ENCODE results near the gene CACNA1G.

CACNA1G gene

GRCh38 chr17:50560931-50561745, 623 bp downstream of the CACNA1G start:
- H3K27ac ChIP-seq (ENCODE audit: low read length): no peak overlapping the region
- peaks cover 33% of the 10 kb centered on the region for H3K27me3 ChIP-seq (ENCODE audit: low read depth, low read length)
- no peaks in the 10 kb centered on the region for H3K9me3 ChIP-seq (ENCODE audit: control insufficient read depth in 1 of 2, low read length in 2 of 2)
- H3K4me1 ChIP-seq (ENCODE audit: control insufficient read depth in 1 of 2, insufficient read depth in 2 of 2, low read length in 2 of 2): peaks cover 9 to 52% of the 10 kb centered on the region in 2 donors
- peaks cover 0 to 6% of the 10 kb centered on the region in 2 donors for H3K36me3 ChIP-seq (ENCODE audit: control insufficient read depth in 1 of 2, insufficient read depth in 2 of 2, low read length in 2 of 2)
- peak overlapping the region in 1 of 2 donors; percentile 63 for H3K4me3 ChIP-seq (ENCODE audit: low read depth in 1 of 2, low read length in 2 of 2)

GRCh38 chr17:50561746-50562141, 1.2 kb downstream of the CACNA1G start:
- Histone ChIP-seq H3K4me3 (ENCODE audit: low read depth in 1 of 2, low read length in 2 of 2) (no peak overlapping the region), H3K27me3 (ENCODE audit: low read depth, low read length) (peaks cover 39% of the 10 kb centered on the region), H3K27ac (ENCODE audit: low read length) (no peak overlapping the region), H3K36me3 (ENCODE audit: control insufficient read depth in 1 of 2, insufficient read depth in 2 of 2, low read length in 2 of 2) (no peaks in the 10 kb centered on the region), H3K9me3 (ENCODE audit: control insufficient read depth in 1 of 2, low read length in 2 of 2) (no peaks in the 10 kb centered on the region), H3K4me1 (ENCODE audit: control insufficient read depth in 1 of 2, insufficient read depth in 2 of 2, low read length in 2 of 2) (peaks cover 9 to 56% of the 10 kb centered on the region in 2 donors)

- Histone ChIP-seq H3K36me3 (ENCODE audit: control insufficient read depth in 1 of 2, insufficient read depth in 2 of 2, low read length in 2 of 2) (no peaks in the 10 kb centered on the region), H3K4me3 (ENCODE audit: low read depth in 1 of 2, low read length in 2 of 2) (no peak overlapping the region), H3K4me1 (ENCODE audit: control insufficient read depth in 1 of 2, insufficient read depth in 2 of 2, low read length in 2 of 2) (peaks cover 9 to 63% of the 10 kb centered on the region in 2 donors), H3K27me3 (ENCODE audit: low read depth, low read length) (peaks cover 43% of the 10 kb centered on the region), H3K27ac (ENCODE audit: low read length) (no peak overlapping the region), H3K9me3 (ENCODE audit: control insufficient read depth in 1 of 2, low read length in 2 of 2) (no peaks in the 10 kb centered on the region)
Measured at GRCh38 chr17:50562242-50563091, 2.0 kb downstream of the CACNA1G start.

- peaks cover 43% of the 10 kb centered on the region for H3K27me3 ChIP-seq (ENCODE audit: low read depth, low read length)
- H3K4me1 ChIP-seq (ENCODE audit: control insufficient read depth in 1 of 2, insufficient read depth in 2 of 2, low read length in 2 of 2): peaks cover 9 to 63% of the 10 kb centered on the region in 2 donors
- H3K9me3 ChIP-seq (ENCODE audit: control insufficient read depth in 1 of 2, low read length in 2 of 2): no peaks in the 10 kb centered on the region
- H3K27ac ChIP-seq (ENCODE audit: low read length): no peak overlapping the region
- no peak overlapping the region for H3K4me3 ChIP-seq (ENCODE audit: low read depth in 1 of 2, low read length in 2 of 2)
- H3K36me3 ChIP-seq (ENCODE audit: control insufficient read depth in 1 of 2, insufficient read depth in 2 of 2, low read length in 2 of 2): no peaks in the 10 kb centered on the region
Measured at GRCh38 chr17:50563092-50563511, 2.6 kb downstream of the CACNA1G start.

- H3K4me3 ChIP-seq (ENCODE audit: low read depth in 1 of 2, low read length in 2 of 2): no peak overlapping the region
- no peaks in the 10 kb centered on the region for H3K9me3 ChIP-seq (ENCODE audit: control insufficient read depth in 1 of 2, low read length in 2 of 2)
- peaks cover 32% of the 10 kb centered on the region for H3K27me3 ChIP-seq (ENCODE audit: low read depth, low read length)
- H3K36me3 ChIP-seq (ENCODE audit: control insufficient read depth in 1 of 2, insufficient read depth in 2 of 2, low read length in 2 of 2): no peaks in the 10 kb centered on the region
- no peak overlapping the region for H3K27ac ChIP-seq (ENCODE audit: low read length)
- peaks cover 4 to 46% of the 10 kb centered on the region in 2 donors for H3K4me1 ChIP-seq (ENCODE audit: control insufficient read depth in 1 of 2, insufficient read depth in 2 of 2, low read length in 2 of 2)
Measured at GRCh38 chr17:50564916-50565315, 4.4 kb downstream of the CACNA1G start.

GRCh38 chr17:50565402-50566350, 5.2 kb downstream of the CACNA1G start:
- Histone ChIP-seq H3K9me3 (ENCODE audit: control insufficient read depth in 1 of 2, low read length in 2 of 2) (no peaks in the 10 kb centered on the region), H3K36me3 (ENCODE audit: control insufficient read depth in 1 of 2, insufficient read depth in 2 of 2, low read length in 2 of 2) (no peaks in the 10 kb centered on the region), H3K27ac (ENCODE audit: low read length) (no peak overlapping the region), H3K27me3 (ENCODE audit: low read depth, low read length) (peaks cover 28% of the 10 kb centered on the region), H3K4me1 (ENCODE audit: control insufficient read depth in 1 of 2, insufficient read depth in 2 of 2, low read length in 2 of 2) (peaks cover 0 to 39% of the 10 kb centered on the region in 2 donors), H3K4me3 (ENCODE audit: low read depth in 1 of 2, low read length in 2 of 2) (no peak overlapping the region)

- Histone ChIP-seq H3K4me1 (ENCODE audit: control insufficient read depth in 1 of 2, insufficient read depth in 2 of 2, low read length in 2 of 2) (peaks cover 0 to 30% of the 10 kb centered on the region in 2 donors), H3K27ac (ENCODE audit: low read length) (no peak overlapping the region), H3K4me3 (ENCODE audit: low read depth in 1 of 2, low read length in 2 of 2) (no peak overlapping the region), H3K36me3 (ENCODE audit: control insufficient read depth in 1 of 2, insufficient read depth in 2 of 2, low read length in 2 of 2) (no peaks in the 10 kb centered on the region), H3K27me3 (ENCODE audit: low read depth, low read length) (peaks cover 28% of the 10 kb centered on the region), H3K9me3 (ENCODE audit: control insufficient read depth in 1 of 2, low read length in 2 of 2) (no peaks in the 10 kb centered on the region)
Measured at GRCh38 chr17:50566886-50567285, 6.4 kb downstream of the CACNA1G start.

GRCh38 chr17:50568659-50569058, 8.1 kb downstream of the CACNA1G start:
- no peak overlapping the region for H3K27ac ChIP-seq (ENCODE audit: low read length)

GRCh38 chr17:50569592-50569991, 9.1 kb downstream of the CACNA1G start:
- no peaks in the 10 kb centered on the region for H3K36me3 ChIP-seq (ENCODE audit: control insufficient read depth in 1 of 2, insufficient read depth in 2 of 2, low read length in 2 of 2)
- peaks cover 11% of the 10 kb centered on the region for H3K27me3 ChIP-seq (ENCODE audit: low read depth, low read length)
- no peaks in the 10 kb centered on the region for H3K9me3 ChIP-seq (ENCODE audit: control insufficient read depth in 1 of 2, low read length in 2 of 2)
- no peak overlapping the region for H3K4me3 ChIP-seq (ENCODE audit: low read depth in 1 of 2, low read length in 2 of 2)
- H3K4me1 ChIP-seq (ENCODE audit: control insufficient read depth in 1 of 2, insufficient read depth in 2 of 2, low read length in 2 of 2): peaks cover 0 to 22% of the 10 kb centered on the region in 2 donors
- no peak overlapping the region for H3K27ac ChIP-seq (ENCODE audit: low read length)

More at GRCh38 chr17:50568659-50569058, 8.1 kb downstream of the CACNA1G start:
- no peak overlapping the region for H3K4me3 ChIP-seq (ENCODE audit: low read depth in 1 of 2, low read length in 2 of 2)
- peaks cover 15% of the 10 kb centered on the region for H3K27me3 ChIP-seq (ENCODE audit: low read depth, low read length)
- no peaks in the 10 kb centered on the region for H3K36me3 ChIP-seq (ENCODE audit: control insufficient read depth in 1 of 2, insufficient read depth in 2 of 2, low read length in 2 of 2)
- no peaks in the 10 kb centered on the region for H3K9me3 ChIP-seq (ENCODE audit: control insufficient read depth in 1 of 2, low read length in 2 of 2)
- peaks cover 0 to 24% of the 10 kb centered on the region in 2 donors for H3K4me1 ChIP-seq (ENCODE audit: control insufficient read depth in 1 of 2, insufficient read depth in 2 of 2, low read length in 2 of 2)

GRCh38 chr17:50570032-50570431, 9.5 kb downstream of the CACNA1G start:
- Histone ChIP-seq H3K9me3 (ENCODE audit: control insufficient read depth in 1 of 2, low read length in 2 of 2) (no peaks in the 10 kb centered on the region), H3K4me1 (ENCODE audit: control insufficient read depth in 1 of 2, insufficient read depth in 2 of 2, low read length in 2 of 2) (peaks cover 0 to 20% of the 10 kb centered on the region in 2 donors), H3K27me3 (ENCODE audit: low read depth, low read length) (peaks cover 11% of the 10 kb centered on the region), H3K36me3 (ENCODE audit: control insufficient read depth in 1 of 2, insufficient read depth in 2 of 2, low read length in 2 of 2) (no peaks in the 10 kb centered on the region), H3K4me3 (ENCODE audit: low read depth in 1 of 2, low read length in 2 of 2) (no peak overlapping the region), H3K27ac (ENCODE audit: low read length) (no peak overlapping the region)
